Measurements from ENCODE around the gene RPS6KA2. TPM values are rescaled to one million over a fixed set of nuclear protein-coding genes. Genes with fewer than 3 reads are reported as not detected.

Gene RPS6KA2
- polyA plus RNA-seq, 2 donors, result 5.7 to 8.7 TPM

- Histone ChIP-seq H3K27me3 (ENCODE audit: control insufficient read depth in 1 of 2, insufficient read depth in 2 of 2, low read length in 2 of 2) (no peaks in the 10 kb centered on the region), H3K9me3 (ENCODE audit: control insufficient read depth in 2 of 2, insufficient read depth in 1 of 2, low read depth in 1 of 2, low read length in 1 of 2) (no peaks in the 10 kb centered on the region), H3K4me3 (ENCODE audit: low read depth in 1 of 2, low read length in 2 of 2) (no peak overlapping the region), H3K4me1 (ENCODE audit: control insufficient read depth in 2 of 2, insufficient read depth in 2 of 2, low read length in 1 of 2) (no peaks in the 10 kb centered on the region), H3K27ac (ENCODE audit: low read depth in 2 of 2, low read length in 1 of 2) (no peak overlapping the region), H3K36me3 (ENCODE audit: control insufficient read depth in 2 of 2, insufficient read depth in 2 of 2, low read length in 1 of 2) (no peaks in the 10 kb centered on the region)
- WGBS, 2 donors, result 93 to 94% methylated on average over 28 of the region's 28 CpGs
Observed at GRCh38 chr6:166478782-166479592, 148.1 kb downstream of the RPS6KA2 start.

GRCh38 chr6:166477647-166478365, 149.2 kb downstream of the RPS6KA2 start:
- Histone ChIP-seq H3K36me3 (ENCODE audit: control insufficient read depth in 2 of 2, insufficient read depth in 2 of 2, low read length in 1 of 2) (no peaks in the 10 kb centered on the region), H3K4me1 (ENCODE audit: control insufficient read depth in 2 of 2, insufficient read depth in 2 of 2, low read length in 1 of 2) (no peaks in the 10 kb centered on the region), H3K4me3 (ENCODE audit: low read depth in 1 of 2, low read length in 2 of 2) (no peak overlapping the region), H3K9me3 (ENCODE audit: control insufficient read depth in 2 of 2, insufficient read depth in 1 of 2, low read depth in 1 of 2, low read length in 1 of 2) (no peaks in the 10 kb centered on the region), H3K27ac (ENCODE audit: low read depth in 2 of 2, low read length in 1 of 2) (no peak overlapping the region), H3K27me3 (ENCODE audit: control insufficient read depth in 1 of 2, insufficient read depth in 2 of 2, low read length in 2 of 2) (no peaks in the 10 kb centered on the region)
- WGBS, 2 donors, result 92% methylated on average over 21 of the region's 21 CpGs

GRCh38 chr6:166476634-166477215, 150.3 kb downstream of the RPS6KA2 start:
- 89 to 91% methylated on average over 15 of the region's 15 CpGs for whole genome bisulfite sequencing, 2 donors
- H3K36me3 ChIP-seq (ENCODE audit: control insufficient read depth in 2 of 2, insufficient read depth in 2 of 2, low read length in 1 of 2), result no peaks in the 10 kb centered on the region

GRCh38 chr6:166476061-166476591, 150.9 kb downstream of the RPS6KA2 start:
- Histone ChIP-seq H3K9me3 (ENCODE audit: control insufficient read depth in 2 of 2, insufficient read depth in 1 of 2, low read depth in 1 of 2, low read length in 1 of 2) (no peaks in the 10 kb centered on the region), H3K36me3 (ENCODE audit: control insufficient read depth in 2 of 2, insufficient read depth in 2 of 2, low read length in 1 of 2) (no peaks in the 10 kb centered on the region), H3K4me3 (ENCODE audit: low read depth in 1 of 2, low read length in 2 of 2) (no peak overlapping the region), H3K27ac (ENCODE audit: low read depth in 2 of 2, low read length in 1 of 2) (no peak overlapping the region), H3K4me1 (ENCODE audit: control insufficient read depth in 2 of 2, insufficient read depth in 2 of 2, low read length in 1 of 2) (no peaks in the 10 kb centered on the region), H3K27me3 (ENCODE audit: control insufficient read depth in 1 of 2, insufficient read depth in 2 of 2, low read length in 2 of 2) (no peaks in the 10 kb centered on the region)
- 91% methylated on average over 14 of the region's 14 CpGs for WGBS, 2 donors

More at GRCh38 chr6:166476634-166477215, 150.3 kb downstream of the RPS6KA2 start:
- H3K27me3 ChIP-seq (ENCODE audit: control insufficient read depth in 1 of 2, insufficient read depth in 2 of 2, low read length in 2 of 2), result no peaks in the 10 kb centered on the region
- H3K4me3 ChIP-seq (ENCODE audit: low read depth in 1 of 2, low read length in 2 of 2), result no peak overlapping the region
- no peaks in the 10 kb centered on the region for H3K4me1 ChIP-seq (ENCODE audit: control insufficient read depth in 2 of 2, insufficient read depth in 2 of 2, low read length in 1 of 2)
- H3K9me3 ChIP-seq (ENCODE audit: control insufficient read depth in 2 of 2, insufficient read depth in 1 of 2, low read depth in 1 of 2, low read length in 1 of 2), result no peaks in the 10 kb centered on the region
- no peak overlapping the region for H3K27ac ChIP-seq (ENCODE audit: low read depth in 2 of 2, low read length in 1 of 2)

- WGBS, 2 donors, result 67 to 80% methylated on average over 26 of the region's 26 CpGs
Observed at GRCh38 chr6:166474721-166475565, 152.1 kb downstream of the RPS6KA2 start.

GRCh38 chr6:166473886-166474571, 153.0 kb downstream of the RPS6KA2 start:
- 74 to 84% methylated on average over 12 of the region's 12 CpGs for WGBS, 2 donors
- Histone ChIP-seq H3K4me1 (ENCODE audit: control insufficient read depth in 2 of 2, insufficient read depth in 2 of 2, low read length in 1 of 2) (peaks cover 0 to 2% of the 10 kb centered on the region in 2 donors), H3K27ac (ENCODE audit: low read depth in 2 of 2, low read length in 1 of 2) (no peak overlapping the region), H3K27me3 (ENCODE audit: control insufficient read depth in 1 of 2, insufficient read depth in 2 of 2, low read length in 2 of 2) (no peaks in the 10 kb centered on the region), H3K9me3 (ENCODE audit: control insufficient read depth in 2 of 2, insufficient read depth in 1 of 2, low read depth in 1 of 2, low read length in 1 of 2) (no peaks in the 10 kb centered on the region), H3K4me3 (ENCODE audit: low read depth in 1 of 2, low read length in 2 of 2) (no peak overlapping the region), H3K36me3 (ENCODE audit: control insufficient read depth in 2 of 2, insufficient read depth in 2 of 2, low read length in 1 of 2) (peaks cover 0 to 3% of the 10 kb centered on the region in 2 donors)

More at GRCh38 chr6:166474721-166475565, 152.1 kb downstream of the RPS6KA2 start:
- Histone ChIP-seq H3K27me3 (ENCODE audit: control insufficient read depth in 1 of 2, insufficient read depth in 2 of 2, low read length in 2 of 2) (no peaks in the 10 kb centered on the region), H3K27ac (ENCODE audit: low read depth in 2 of 2, low read length in 1 of 2) (no peak overlapping the region), H3K9me3 (ENCODE audit: control insufficient read depth in 2 of 2, insufficient read depth in 1 of 2, low read depth in 1 of 2, low read length in 1 of 2) (no peaks in the 10 kb centered on the region), H3K36me3 (ENCODE audit: control insufficient read depth in 2 of 2, insufficient read depth in 2 of 2, low read length in 1 of 2) (no peaks in the 10 kb centered on the region), H3K4me1 (ENCODE audit: control insufficient read depth in 2 of 2, insufficient read depth in 2 of 2, low read length in 1 of 2) (peaks cover 0 to 1% of the 10 kb centered on the region in 2 donors), H3K4me3 (ENCODE audit: low read depth in 1 of 2, low read length in 2 of 2) (no peak overlapping the region)

GRCh38 chr6:166472636-166473035, 154.4 kb downstream of the RPS6KA2 start:
- no peaks in the 10 kb centered on the region for H3K27me3 ChIP-seq (ENCODE audit: control insufficient read depth in 1 of 2, insufficient read depth in 2 of 2, low read length in 2 of 2)
- WGBS, 2 donors, result 82 to 90% methylated on average over 12 of the region's 12 CpGs
- H3K4me3 ChIP-seq (ENCODE audit: low read depth in 1 of 2, low read length in 2 of 2), result no peak overlapping the region
- H3K36me3 ChIP-seq (ENCODE audit: control insufficient read depth in 2 of 2, insufficient read depth in 2 of 2, low read length in 1 of 2), result peaks cover 0 to 3% of the 10 kb centered on the region in 2 donors
- no peak overlapping the region for H3K27ac ChIP-seq (ENCODE audit: low read depth in 2 of 2, low read length in 1 of 2)
- peaks cover 0 to 2% of the 10 kb centered on the region in 2 donors for H3K4me1 ChIP-seq (ENCODE audit: control insufficient read depth in 2 of 2, insufficient read depth in 2 of 2, low read length in 1 of 2)
- no peaks in the 10 kb centered on the region for H3K9me3 ChIP-seq (ENCODE audit: control insufficient read depth in 2 of 2, insufficient read depth in 1 of 2, low read depth in 1 of 2, low read length in 1 of 2)

GRCh38 chr6:166471797-166472260, 155.2 kb downstream of the RPS6KA2 start:
- no peaks in the 10 kb centered on the region for H3K27me3 ChIP-seq (ENCODE audit: control insufficient read depth in 1 of 2, insufficient read depth in 2 of 2, low read length in 2 of 2)
- H3K9me3 ChIP-seq (ENCODE audit: control insufficient read depth in 2 of 2, insufficient read depth in 1 of 2, low read depth in 1 of 2, low read length in 1 of 2), result no peaks in the 10 kb centered on the region
- 84 to 89% methylated on average over 10 of the region's 10 CpGs for WGBS, 2 donors
- H3K4me1 ChIP-seq (ENCODE audit: control insufficient read depth in 2 of 2, insufficient read depth in 2 of 2, low read length in 1 of 2), result peaks cover 0 to 2% of the 10 kb centered on the region in 2 donors
- H3K36me3 ChIP-seq (ENCODE audit: control insufficient read depth in 2 of 2, insufficient read depth in 2 of 2, low read length in 1 of 2), result peaks cover 0 to 3% of the 10 kb centered on the region in 2 donors
- H3K4me3 ChIP-seq (ENCODE audit: low read depth in 1 of 2, low read length in 2 of 2), result no peak overlapping the region
- H3K27ac ChIP-seq (ENCODE audit: low read depth in 2 of 2, low read length in 1 of 2), result no peak overlapping the region
